Measurements from ENCODE around the gene SIGLEC6. TPM values are rescaled to one million over a fixed set of nuclear protein-coding genes. Genes with fewer than 3 reads are reported as not detected.

Gene SIGLEC6
- total RNA-seq, 2 donors from 2014 or later: 0.26 TPM; not detected in 1

- no peak overlapping the region for H3K27ac ChIP-seq
- no peak for TF ChIP-seq POLR2A (IDR thresholded peaks at IDR 0.05)
- TF ChIP-seq, protein P1, sequence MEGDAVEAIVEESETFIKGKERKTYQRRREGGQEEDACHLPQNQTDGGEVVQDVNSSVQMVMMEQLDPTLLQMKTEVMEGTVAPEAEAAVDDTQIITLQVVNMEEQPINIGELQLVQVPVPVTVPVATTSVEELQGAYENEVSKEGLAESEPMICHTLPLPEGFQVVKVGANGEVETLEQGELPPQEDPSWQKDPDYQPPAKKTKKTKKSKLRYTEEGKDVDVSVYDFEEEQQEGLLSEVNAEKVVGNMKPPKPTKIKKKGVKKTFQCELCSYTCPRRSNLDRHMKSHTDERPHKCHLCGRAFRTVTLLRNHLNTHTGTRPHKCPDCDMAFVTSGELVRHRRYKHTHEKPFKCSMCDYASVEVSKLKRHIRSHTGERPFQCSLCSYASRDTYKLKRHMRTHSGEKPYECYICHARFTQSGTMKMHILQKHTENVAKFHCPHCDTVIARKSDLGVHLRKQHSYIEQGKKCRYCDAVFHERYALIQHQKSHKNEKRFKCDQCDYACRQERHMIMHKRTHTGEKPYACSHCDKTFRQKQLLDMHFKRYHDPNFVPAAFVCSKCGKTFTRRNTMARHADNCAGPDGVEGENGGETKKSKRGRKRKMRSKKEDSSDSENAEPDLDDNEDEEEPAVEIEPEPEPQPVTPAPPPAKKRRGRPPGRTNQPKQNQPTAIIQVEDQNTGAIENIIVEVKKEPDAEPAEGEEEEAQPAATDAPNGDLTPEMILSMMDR (IDR thresholded peaks at IDR 0.05): no peak
- H3K4me1 ChIP-seq: peaks cover under 1% of the 10 kb centered on the region
- intact Hi-C loops (cut with DNase I): no loop called here
- DNase-seq (no peak), ATAC-seq (no peak)
- no peaks in the 10 kb centered on the region for H3K27me3 ChIP-seq
- H3K36me3 ChIP-seq (replicated peaks in 1 of 2; ENCODE audit: insufficient read depth in 1 of 2, low read depth in 2 of 2): no peaks in the 10 kb centered on the region
- no peak overlapping the region for H3K4me3 ChIP-seq
- 38 to 45% methylated on average over 8 of the region's 8 CpGs for WGBS, 2 donors
- no peaks in the 10 kb centered on the region for H3K9me3 ChIP-seq
These were observed 35.1 kb upstream of the SIGLEC6 start for GRCh38 chr19:51566489-51567100.

DNA sequence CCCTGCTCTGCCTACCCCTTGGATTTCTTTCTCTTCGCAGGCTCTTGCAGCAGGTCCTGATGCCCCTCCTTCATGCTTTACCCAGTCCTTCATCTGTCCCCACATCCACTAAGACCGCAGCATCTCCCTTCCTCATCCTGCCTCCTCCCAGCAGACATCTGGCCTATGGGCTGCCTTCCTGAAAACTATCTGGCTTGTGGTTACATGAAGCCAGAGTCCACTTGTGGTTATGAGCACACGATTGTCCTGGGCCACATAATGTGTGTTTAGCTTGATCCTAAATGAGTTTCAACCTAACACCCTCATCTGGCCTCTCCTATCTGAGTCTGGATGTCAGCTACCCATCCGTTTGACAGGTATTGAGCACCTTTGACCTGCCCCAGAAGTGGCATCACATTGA is 34.1 kb upstream of the SIGLEC6 start:
- H3K27me3 ChIP-seq: no peaks in the 10 kb centered on the region
- H3K4me1 ChIP-seq: no peaks in the 10 kb centered on the region
- ATAC-seq (no peak), DNase-seq (no peak)
- TF ChIP-seq, protein P1 (IDR thresholded peaks at IDR 0.05): no peak
- no peak for TF ChIP-seq POLR2A (IDR thresholded peaks at IDR 0.05)
- intact Hi-C loops (cut with DNase I): no loop called here
- H3K9me3 ChIP-seq: no peaks in the 10 kb centered on the region
- WGBS, 2 donors: 36 to 45% methylated on average over 4 of the region's 4 CpGs
- H3K4me3 ChIP-seq: no peak overlapping the region
- H3K27ac ChIP-seq: no peak overlapping the region
- H3K36me3 ChIP-seq (replicated peaks in 1 of 2; ENCODE audit: insufficient read depth in 1 of 2, low read depth in 2 of 2): no peaks in the 10 kb centered on the region

- DNase-seq (no peak), ATAC-seq (no peak)
- Histone ChIP-seq H3K4me1 (no peaks in the 10 kb centered on the region), H3K27me3 (no peaks in the 10 kb centered on the region), H3K27ac (no peak overlapping the region), H3K9me3 (no peaks in the 10 kb centered on the region), H3K36me3 (replicated peaks in 1 of 2; ENCODE audit: insufficient read depth in 1 of 2, low read depth in 2 of 2) (no peaks in the 10 kb centered on the region), H3K4me3 (no peak overlapping the region)
- TF ChIP-seq POLR2A (IDR thresholded peaks at IDR 0.05): no peak
- TF ChIP-seq, protein P1 (IDR thresholded peaks at IDR 0.05): no peak
- WGBS, 2 donors: 29 to 38% methylated on average over 2 to 6 of the region's 6 CpGs
- intact Hi-C loops (cut with DNase I): loop anchor here (5.0 kb wide), 1 partner anchor 33 kb away; no protein-coding TSS in a partner anchor
These were observed 33.3 kb upstream of the SIGLEC6 start for GRCh38 chr19:51564791-51565190.

- Histone ChIP-seq H3K36me3 (replicated peaks in 1 of 2; ENCODE audit: insufficient read depth in 1 of 2, low read depth in 2 of 2) (no peaks in the 10 kb centered on the region), H3K9me3 (no peaks in the 10 kb centered on the region), H3K27me3 (no peaks in the 10 kb centered on the region), H3K4me3 (no peak overlapping the region), H3K4me1 (no peaks in the 10 kb centered on the region), H3K27ac (no peak overlapping the region)
- no peak for ATAC-seq
- intact Hi-C loops (cut with DNase I): loop anchor here (5.0 kb wide), 1 partner anchor 37 kb away; no protein-coding TSS in a partner anchor
- DNase-seq: no peak
- TF ChIP-seq, protein P1 (IDR thresholded peaks at IDR 0.05): no peak
- TF ChIP-seq POLR2A (IDR thresholded peaks at IDR 0.05): no peak
- 14 to 17% methylated on average over 3 to 4 of the region's 4 CpGs for WGBS, 2 donors
These were observed 28.9 kb upstream of the SIGLEC6 start for GRCh38 chr19:51560339-51560738.

DNA sequence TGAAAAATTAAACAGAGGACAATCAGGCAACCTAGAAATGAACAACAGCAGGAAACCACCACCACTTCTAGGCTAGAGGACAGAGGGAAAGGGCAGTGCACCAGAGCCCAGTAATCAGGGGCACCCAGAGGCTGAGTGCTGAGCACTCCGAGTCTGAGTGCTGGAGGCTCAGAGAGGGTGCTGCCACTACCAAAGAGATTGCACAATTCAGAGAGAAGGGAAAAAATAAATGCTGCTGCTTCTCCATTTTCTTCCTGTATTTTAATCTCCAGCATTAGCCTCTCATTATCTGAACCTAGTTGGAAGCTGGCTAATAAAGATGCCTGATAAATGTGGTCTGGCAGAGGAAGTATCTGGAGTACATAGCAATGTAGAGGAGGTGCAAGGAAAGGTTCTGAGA is 27.8 kb upstream of the SIGLEC6 start:
- Histone ChIP-seq H3K9me3 (no peaks in the 10 kb centered on the region), H3K36me3 (replicated peaks in 1 of 2; ENCODE audit: insufficient read depth in 1 of 2, low read depth in 2 of 2) (no peaks in the 10 kb centered on the region), H3K4me1 (no peaks in the 10 kb centered on the region), H3K27ac (no peak overlapping the region), H3K4me3 (no peak overlapping the region), H3K27me3 (no peaks in the 10 kb centered on the region)
- WGBS, 2 donors: 25 to 30% methylated on average over 1 of the region's 1 CpG
- intact Hi-C loops (cut with DNase I): no loop called here
- DNase-seq (no peak), ATAC-seq (no peak)
- TF ChIP-seq POLR2A (IDR thresholded peaks at IDR 0.05): no peak
- TF ChIP-seq, protein P1 (IDR thresholded peaks at IDR 0.05): no peak

Data from body of pancreas (tissue), 4 donors.